Hepatocyte (in vitro differentiated cells): ENCODE results near the gene OSTN.

Experiments used
- CTCF ChIP-seq: fragments of 200-600 bp; sonication (generic); IDR thresholded peaks from 2 replicates; pipeline ENCODE4 v1.5.1; 2016; ENCODE audit warnings: antibody characterized with exemption, mild to moderate bottlenecking; ENCODE audit not compliant: poor library complexity
- EZH2 ChIP-seq: fragments of 200-600 bp; sonication (generic); IDR thresholded peaks from 2 replicates; pipeline ENCODE4 v1.6.1; 2016; ENCODE audit warnings: antibody characterized with exemption, mild to moderate bottlenecking, borderline replicate concordance

DNA sequence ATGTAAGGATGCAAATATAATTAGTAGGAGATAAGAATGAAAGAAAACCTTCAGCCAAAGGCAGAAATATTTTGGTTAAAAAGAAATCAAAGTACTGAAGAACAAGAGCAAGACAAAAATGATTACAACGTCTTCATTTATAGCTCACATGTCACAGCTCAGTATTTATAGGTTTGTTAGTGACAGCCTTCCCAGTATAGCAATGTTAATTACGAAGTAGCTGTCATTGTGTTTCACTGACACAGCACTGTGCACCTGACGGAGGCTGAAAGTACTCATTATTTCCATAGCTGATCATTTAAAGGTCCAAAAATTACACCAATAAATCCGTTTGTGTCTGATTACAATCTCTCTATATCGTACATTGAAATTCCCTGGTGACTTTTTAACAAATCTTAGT is 561 bp upstream of the OSTN start:
- no peak for TF ChIP-seq EZH2
- TF ChIP-seq CTCF = no peak
